ENCODE measurements around the gene R3HDML. TPM values are rescaled to one million over a fixed set of nuclear protein-coding genes. Genes with fewer than 3 reads are reported as not detected.
"Not testable (repeated sequence)": the region's sequence is repeated elsewhere in the genome, so short reads cannot be mapped to it uniquely, and the experiment has no call there.

Gene R3HDML
- polyA plus RNA-seq, 4 donors: 0.06 TPM; not detected in 3

- H3K27me3 ChIP-seq (ENCODE audit: control insufficient read depth in 3 of 3, insufficient read depth in 3 of 3, low read length in 3 of 3): no peaks in the 10 kb centered on the region
- 95 to 96% (median 95%) methylated on average over 2 of the region's 2 CpGs for WGBS, 3 donors
- H3K36me3 ChIP-seq (ENCODE audit: control insufficient read depth in 3 of 3, insufficient read depth in 2 of 3, low read depth in 1 of 3, low read length in 3 of 3): no peaks in the 10 kb centered on the region
- no peaks in the 10 kb centered on the region for H3K9me3 ChIP-seq (ENCODE audit: control insufficient read depth in 2 of 2, insufficient read depth in 1 of 2, low read depth in 1 of 2, low read length in 1 of 2)
- H3K27ac ChIP-seq (ENCODE audit: low read depth in 1 of 3, low read length in 2 of 3): no peak overlapping the region
- no peaks in the 10 kb centered on the region for H3K4me1 ChIP-seq (ENCODE audit: control insufficient read depth in 3 of 3, insufficient read depth in 2 of 3, low read depth in 1 of 3, low read length in 2 of 3)
- no peak overlapping the region for H3K4me3 ChIP-seq (ENCODE audit: low read depth in 1 of 3, low read length in 3 of 3)
- DNase-seq: no peak
- FAIRE-seq: no peak
Observed at GRCh38 chr20:44319839-44320422, 16.9 kb upstream of the R3HDML start.

DNA sequence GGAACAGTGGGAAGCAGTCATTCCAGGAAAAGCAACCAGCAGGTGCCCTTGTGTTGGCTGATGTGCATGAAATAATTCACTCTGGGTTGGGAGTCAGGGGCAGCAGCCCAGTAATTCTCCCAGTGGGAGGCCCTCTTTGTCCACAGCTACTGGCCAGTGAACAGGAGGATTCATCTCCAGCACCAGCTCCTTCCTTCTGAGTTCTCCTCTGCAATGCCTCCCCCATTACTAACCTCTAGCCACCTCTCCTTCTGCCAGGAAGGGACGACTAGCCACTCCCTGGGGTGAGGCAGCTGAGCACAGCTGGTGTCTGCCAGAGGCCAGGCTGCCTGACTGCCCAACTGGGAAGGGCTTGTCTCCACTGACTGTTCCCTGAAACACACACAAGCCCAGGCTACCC is 12.5 kb upstream of the R3HDML start:
- no peaks in the 10 kb centered on the region for H3K27me3 ChIP-seq (ENCODE audit: control insufficient read depth in 3 of 3, insufficient read depth in 3 of 3, low read length in 3 of 3)
- no peaks in the 10 kb centered on the region for H3K9me3 ChIP-seq (ENCODE audit: control insufficient read depth in 2 of 2, insufficient read depth in 1 of 2, low read depth in 1 of 2, low read length in 1 of 2)
- H3K27ac ChIP-seq (ENCODE audit: low read depth in 1 of 3, low read length in 2 of 3): peak overlapping the region in 1 of 3 donors; percentile 4
- no peaks in the 10 kb centered on the region for H3K36me3 ChIP-seq (ENCODE audit: control insufficient read depth in 3 of 3, insufficient read depth in 2 of 3, low read depth in 1 of 3, low read length in 3 of 3)
- FAIRE-seq (no peak), DNase-seq (peak; percentile 40 to 76)
- 8 to 13% (median 10%) methylated on average over 1 of the region's 1 CpG for WGBS, 3 donors
- no peak overlapping the region for H3K4me3 ChIP-seq (ENCODE audit: low read depth in 1 of 3, low read length in 3 of 3)
- peaks cover 0 to 2% (median 0%) of the 10 kb centered on the region in 3 donors for H3K4me1 ChIP-seq (ENCODE audit: control insufficient read depth in 3 of 3, insufficient read depth in 2 of 3, low read depth in 1 of 3, low read length in 2 of 3)

DNA sequence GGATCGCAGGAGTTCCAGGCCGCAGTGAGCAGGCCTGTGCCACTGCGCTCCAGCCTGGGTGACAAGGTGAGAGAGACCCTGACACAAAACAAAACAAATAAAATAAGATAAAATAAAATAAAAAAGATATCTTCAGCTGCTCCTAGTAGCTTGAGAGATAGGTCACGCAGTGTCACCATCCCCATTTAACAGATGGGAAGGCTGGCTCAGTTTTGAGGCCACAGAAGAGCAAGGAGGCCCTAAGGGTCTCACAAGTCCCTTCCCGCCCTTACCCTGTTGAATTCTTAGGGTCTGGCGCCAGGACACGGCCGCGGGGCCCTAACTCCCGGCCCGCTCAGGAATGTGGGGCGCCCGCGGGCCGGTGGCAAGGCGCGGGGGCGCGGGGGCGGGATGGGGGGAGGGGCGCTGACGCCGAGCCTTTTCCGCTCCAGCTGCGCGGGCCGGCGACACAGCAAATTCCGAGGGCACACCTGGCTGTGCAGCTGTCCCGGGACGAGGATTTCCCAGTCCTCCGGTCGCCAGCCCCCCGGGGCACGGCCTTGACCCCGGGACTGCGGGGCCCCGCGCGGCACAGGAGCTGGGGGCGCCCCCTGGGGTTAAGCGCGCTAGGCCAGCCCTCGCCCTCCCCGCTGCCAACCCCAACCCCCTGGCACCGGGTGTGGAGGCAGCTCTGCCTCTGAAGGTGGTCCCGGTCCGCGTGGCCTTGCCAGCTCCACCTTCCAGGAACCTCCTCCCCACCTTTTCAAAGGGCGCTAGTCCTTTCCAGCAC is 10.3 kb upstream of the R3HDML start:
- Histone ChIP-seq H3K4me3 (ENCODE audit: low read depth in 1 of 3, low read length in 3 of 3) (peak overlapping the region in 2 of 3 donors; percentile 18 to 43), H3K27me3 (ENCODE audit: control insufficient read depth in 3 of 3, insufficient read depth in 3 of 3, low read length in 3 of 3) (no peaks in the 10 kb centered on the region), H3K4me1 (ENCODE audit: control insufficient read depth in 3 of 3, insufficient read depth in 2 of 3, low read depth in 1 of 3, low read length in 2 of 3) (peaks cover 0 to 2% (median 0%) of the 10 kb centered on the region in 3 donors), H3K36me3 (ENCODE audit: control insufficient read depth in 3 of 3, insufficient read depth in 2 of 3, low read depth in 1 of 3, low read length in 3 of 3) (no peaks in the 10 kb centered on the region), H3K27ac (ENCODE audit: low read depth in 1 of 3, low read length in 2 of 3) (no peak overlapping the region), H3K9me3 (ENCODE audit: control insufficient read depth in 2 of 2, insufficient read depth in 1 of 2, low read depth in 1 of 2, low read length in 1 of 2) (no peaks in the 10 kb centered on the region)
- DNase-seq (peak in 1 of 2 donors; percentile 48), FAIRE-seq (no peak)
- WGBS, 3 donors: 12 to 18% (median 12%) methylated on average over 22 to 50 of the region's 50 CpGs

GRCh38 chr20:44327748-44328147 is 9.1 kb upstream of the R3HDML start:
- not testable (repeated sequence) for H3K9me3 ChIP-seq (ENCODE audit: control insufficient read depth in 2 of 2, insufficient read depth in 1 of 2, low read depth in 1 of 2, low read length in 1 of 2); FAIRE-seq; H3K4me1 ChIP-seq (ENCODE audit: control insufficient read depth in 3 of 3, insufficient read depth in 2 of 3, low read depth in 1 of 3, low read length in 2 of 3); H3K36me3 ChIP-seq (ENCODE audit: control insufficient read depth in 3 of 3, insufficient read depth in 2 of 3, low read depth in 1 of 3, low read length in 3 of 3); H3K27ac ChIP-seq (ENCODE audit: low read depth in 1 of 3, low read length in 2 of 3); H3K4me3 ChIP-seq (ENCODE audit: low read depth in 1 of 3, low read length in 3 of 3); H3K27me3 ChIP-seq (ENCODE audit: control insufficient read depth in 3 of 3, insufficient read depth in 3 of 3, low read length in 3 of 3); DNase-seq
- WGBS, 3 donors: 71 to 85% (median 79%) methylated on average over 7 of the region's 7 CpGs

DNA sequence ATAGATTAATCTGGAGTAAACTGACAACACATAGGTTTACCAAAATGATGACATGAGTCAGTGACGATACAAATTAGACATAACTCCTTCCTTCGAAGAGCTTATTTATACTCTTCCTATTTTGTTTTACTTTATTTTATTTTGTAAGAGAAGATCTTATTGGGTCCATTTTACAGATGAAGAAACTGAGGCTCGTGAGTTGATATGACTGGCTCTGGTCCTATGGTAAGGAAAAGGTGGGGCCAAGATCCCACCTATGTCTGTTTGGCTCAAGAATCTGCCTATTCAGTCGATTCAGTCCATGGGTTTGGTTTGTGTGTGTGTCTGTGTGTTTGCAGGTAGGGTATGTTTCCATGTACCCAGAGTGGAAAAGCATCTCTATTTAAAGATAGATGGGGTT is 8.4 kb upstream of the R3HDML start:
- Histone ChIP-seq H3K27ac (ENCODE audit: low read depth in 1 of 3, low read length in 2 of 3) (no peak overlapping the region), H3K4me3 (ENCODE audit: low read depth in 1 of 3, low read length in 3 of 3) (no peak overlapping the region), H3K4me1 (ENCODE audit: control insufficient read depth in 3 of 3, insufficient read depth in 2 of 3, low read depth in 1 of 3, low read length in 2 of 3) (peaks cover 0 to 2% (median 0%) of the 10 kb centered on the region in 3 donors), H3K27me3 (ENCODE audit: control insufficient read depth in 3 of 3, insufficient read depth in 3 of 3, low read length in 3 of 3) (no peaks in the 10 kb centered on the region), H3K9me3 (ENCODE audit: control insufficient read depth in 2 of 2, insufficient read depth in 1 of 2, low read depth in 1 of 2, low read length in 1 of 2) (no peaks in the 10 kb centered on the region), H3K36me3 (ENCODE audit: control insufficient read depth in 3 of 3, insufficient read depth in 2 of 3, low read depth in 1 of 3, low read length in 3 of 3) (no peaks in the 10 kb centered on the region)
- DNase-seq: no peak
- FAIRE-seq: no peak
- WGBS, 3 donors: 77 to 89% (median 83%) methylated on average over 4 of the region's 4 CpGs

GRCh38 chr20:44331201-44331600 is 5.6 kb upstream of the R3HDML start:
- Histone ChIP-seq H3K4me1 (ENCODE audit: control insufficient read depth in 3 of 3, insufficient read depth in 2 of 3, low read depth in 1 of 3, low read length in 2 of 3) (peaks cover 0 to 2% (median 0%) of the 10 kb centered on the region in 3 donors), H3K9me3 (ENCODE audit: control insufficient read depth in 2 of 2, insufficient read depth in 1 of 2, low read depth in 1 of 2, low read length in 1 of 2) (no peaks in the 10 kb centered on the region), H3K4me3 (ENCODE audit: low read depth in 1 of 3, low read length in 3 of 3) (no peak overlapping the region), H3K27me3 (ENCODE audit: control insufficient read depth in 3 of 3, insufficient read depth in 3 of 3, low read length in 3 of 3) (no peaks in the 10 kb centered on the region), H3K27ac (ENCODE audit: low read depth in 1 of 3, low read length in 2 of 3) (no peak overlapping the region), H3K36me3 (ENCODE audit: control insufficient read depth in 3 of 3, insufficient read depth in 2 of 3, low read depth in 1 of 3, low read length in 3 of 3) (no peaks in the 10 kb centered on the region)
- FAIRE-seq (no peak), DNase-seq (no peak)
- WGBS, 3 donors: 79 to 92% (median 83%) methylated on average over 2 of the region's 2 CpGs

DNA sequence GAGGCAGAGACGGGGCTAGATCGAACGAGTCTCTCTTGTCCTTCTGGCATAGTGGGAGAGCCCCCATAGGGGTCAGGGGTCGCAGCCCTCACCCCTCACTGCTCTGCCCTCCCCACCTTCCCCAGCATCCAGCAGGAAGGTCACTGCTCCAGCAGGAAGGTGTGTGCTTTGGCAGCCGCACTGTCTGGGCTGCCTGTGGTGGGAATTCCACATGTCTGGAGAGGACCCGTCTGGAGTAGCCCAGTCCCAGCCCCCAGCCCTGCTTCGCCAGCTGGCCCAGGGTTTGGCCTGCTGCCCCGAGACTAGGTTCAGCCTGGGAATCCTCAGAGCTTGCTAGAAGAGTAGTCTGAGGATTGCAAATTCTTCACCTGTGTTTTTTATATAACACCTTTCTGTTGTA is 2.5 kb upstream of the R3HDML start:
- FAIRE-seq: no peak
- WGBS, 3 donors: 50 to 63% (median 51%) methylated on average over 8 of the region's 8 CpGs
- no peak overlapping the region for H3K4me3 ChIP-seq (ENCODE audit: low read depth in 1 of 3, low read length in 3 of 3)
- no peaks in the 10 kb centered on the region for H3K36me3 ChIP-seq (ENCODE audit: control insufficient read depth in 3 of 3, insufficient read depth in 2 of 3, low read depth in 1 of 3, low read length in 3 of 3)
- H3K27ac ChIP-seq (ENCODE audit: low read depth in 1 of 3, low read length in 2 of 3): no peak overlapping the region
- DNase-seq: no peak
- no peaks in the 10 kb centered on the region for H3K4me1 ChIP-seq (ENCODE audit: control insufficient read depth in 3 of 3, insufficient read depth in 2 of 3, low read depth in 1 of 3, low read length in 2 of 3)
- H3K9me3 ChIP-seq (ENCODE audit: control insufficient read depth in 2 of 2, insufficient read depth in 1 of 2, low read depth in 1 of 2, low read length in 1 of 2): no peaks in the 10 kb centered on the region
- H3K27me3 ChIP-seq (ENCODE audit: control insufficient read depth in 3 of 3, insufficient read depth in 3 of 3, low read length in 3 of 3): no peaks in the 10 kb centered on the region

GRCh38 chr20:44334709-44335108 is 2.1 kb upstream of the R3HDML start:
- H3K27me3 ChIP-seq (ENCODE audit: control insufficient read depth in 3 of 3, insufficient read depth in 3 of 3, low read length in 3 of 3): no peaks in the 10 kb centered on the region
- no peaks in the 10 kb centered on the region for H3K9me3 ChIP-seq (ENCODE audit: control insufficient read depth in 2 of 2, insufficient read depth in 1 of 2, low read depth in 1 of 2, low read length in 1 of 2)
- H3K27ac ChIP-seq (ENCODE audit: low read depth in 1 of 3, low read length in 2 of 3): no peak overlapping the region
- no peak overlapping the region for H3K4me3 ChIP-seq (ENCODE audit: low read depth in 1 of 3, low read length in 3 of 3)
- no peak for DNase-seq
- H3K36me3 ChIP-seq (ENCODE audit: control insufficient read depth in 3 of 3, insufficient read depth in 2 of 3, low read depth in 1 of 3, low read length in 3 of 3): no peaks in the 10 kb centered on the region
- 68 to 87% (median 77%) methylated on average over 4 of the region's 4 CpGs for WGBS, 3 donors
- FAIRE-seq: no peak
- H3K4me1 ChIP-seq (ENCODE audit: control insufficient read depth in 3 of 3, insufficient read depth in 2 of 3, low read depth in 1 of 3, low read length in 2 of 3): no peaks in the 10 kb centered on the region
